Measurements from ENCODE around the gene HNRNPAB. TPM values are rescaled to one million over a fixed set of nuclear protein-coding genes. Genes with fewer than 3 reads are reported as not detected.

Gene HNRNPAB
- total RNA-seq, 1 experiment from 2014 or later: 547 TPM

GRCh38 chr5:178244576-178244975 is 40.2 kb downstream of the HNRNPAB start:
- Mint-ChIP-seq H3K4me1 (peaks cover 3% of the 10 kb centered on the region in 2 experiments), H3K27ac (no peak overlapping the region), H3K27me3 (ENCODE audit: low read depth) (peaks cover 16% of the 10 kb centered on the region), H3K9me3 (no peaks in the 10 kb centered on the region; a peak in 2 of 5 replicates), H3K4me3 (no peak overlapping the region), H3K36me3 (ENCODE audit: insufficient read depth in 1 of 3, low read depth in 3 of 3) (no peaks in the 10 kb centered on the region)
- no CpG with 5 or more reads among the region's 2 CpGs for WGBS (ENCODE audit: extremely low coverage, insufficient read length, low lambda C conversion rate)
- Histone ChIP-seq H4K5ac (ENCODE audit: insufficient read length, low read depth, low read length) (no peak overlapping the region), H3K27ac (ENCODE audit: insufficient read length, low read depth, low read length) (no peak overlapping the region), H3K79me2 (ENCODE audit: insufficient read depth, low read length) (no peaks in the 10 kb centered on the region), H2BK5ac (ENCODE audit: insufficient read length, low read length) (no peak overlapping the region), H3K79me1 (ENCODE audit: insufficient read depth, low read depth, low read length, poor library complexity, severe bottlenecking) (no peaks in the 10 kb centered on the region), H3K4me2 (ENCODE audit: insufficient read depth, insufficient read length, low read length) (no peak overlapping the region), H2BK20ac (ENCODE audit: low read depth, low read length, poor library complexity, severe bottlenecking) (no peak overlapping the region), H3K18ac (ENCODE audit: insufficient read length, low read depth, low read length) (no peak overlapping the region), H2AFZ (ENCODE audit: low read length) (no peak overlapping the region), H3T11ph (ENCODE audit: low read length) (no peak overlapping the region), H2BK120ac (ENCODE audit: low read depth, low read length, poor library complexity, severe bottlenecking) (no peak overlapping the region), H3K14ac (ENCODE audit: insufficient read depth, low read length) (no peak overlapping the region), H2BK12ac (ENCODE audit: insufficient read length, low read depth, low read length) (no peak overlapping the region), H3K4me1 (ENCODE audit: insufficient read depth, low read length) (no peaks in the 10 kb centered on the region), H2AK5ac (ENCODE audit: insufficient read length, low read length) (no peak overlapping the region), H3K56ac (ENCODE audit: insufficient read length, low read depth, low read length) (no peak overlapping the region), H4K8ac (replicated peaks; ENCODE audit: insufficient read length, low read depth, low read length) (no peak overlapping the region), H2BK15ac (ENCODE audit: low read depth, low read length) (no peak overlapping the region), H3K9ac (ENCODE audit: extremely low read depth, insufficient read length, low read length) (no peak overlapping the region), H3K9me3 (ENCODE audit: control insufficient read depth, low read depth, low read length) (no peaks in the 10 kb centered on the region), H3K23me2 (ENCODE audit: insufficient read length, low read depth, low read length, poor library complexity, severe bottlenecking) (peaks cover 4% of the 10 kb centered on the region), H3K23ac (ENCODE audit: insufficient read length, low read depth, low read length) (no peak overlapping the region), H4K20me1 (ENCODE audit: control insufficient read depth, insufficient read depth, insufficient read length) (peaks cover 2% of the 10 kb centered on the region), H3K27me3 (ENCODE audit: insufficient read depth, low read length) (no peaks in the 10 kb centered on the region), H4K91ac (ENCODE audit: insufficient read length, low read depth, low read length) (no peak overlapping the region), H3K4ac (ENCODE audit: low read depth, low read length) (no peak overlapping the region)
- TF ChIP-seq CTCF (conservative IDR thresholded peaks at IDR 0.05): no peak
- DNase-seq: no peak
